Measurements from ENCODE around the gene NR2F1.

The NR2F1 gene

DNA sequence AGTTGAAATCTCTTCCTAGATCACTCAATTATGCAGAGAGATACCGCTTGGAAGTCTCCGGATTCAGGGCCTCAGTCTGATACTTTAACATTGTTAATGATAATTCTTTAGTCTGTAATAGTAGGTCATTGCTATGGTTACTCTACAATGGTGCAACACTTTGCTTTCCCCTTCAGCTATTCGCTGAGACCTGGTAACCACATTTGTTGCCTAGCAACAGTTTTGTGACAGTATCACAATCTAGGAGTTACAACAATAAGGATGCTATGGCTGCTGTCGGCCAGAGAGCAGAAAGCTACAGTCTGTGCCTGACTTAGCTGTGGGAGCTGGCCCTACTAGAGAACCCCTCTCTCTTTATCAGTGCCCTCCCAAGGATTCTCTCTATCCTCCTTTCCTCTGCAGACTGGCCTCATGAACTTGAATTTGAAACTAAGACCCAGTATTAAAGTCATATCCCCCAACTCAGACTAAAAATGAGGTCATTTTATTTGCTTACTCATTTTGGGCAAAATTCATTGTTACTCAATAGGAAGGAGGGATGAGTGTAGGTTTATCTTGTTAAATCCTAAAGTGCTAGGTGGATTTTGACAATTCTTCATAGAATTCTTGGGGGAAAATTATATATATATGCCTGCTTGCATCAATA is 39.3 kb downstream of the NR2F1 start:
- Histone ChIP-seq H3K4me2 (no peak overlapping the region), H4K20me1 (ENCODE audit: insufficient read depth) (no peaks in the 10 kb centered on the region), H3K27ac (no peak overlapping the region), H3K27me3 (ENCODE audit: insufficient read depth, low read depth) (no peaks in the 10 kb centered on the region), H3K4me3 (IDR thresholded peaks at IDR 0.05; ENCODE audit: insufficient read depth, low read depth, low read length) (no peak overlapping the region), H3K36me3 (ENCODE audit: insufficient read depth) (no peaks in the 10 kb centered on the region), H2AFZ (ENCODE audit: low read depth) (no peak overlapping the region), H3K79me2 (ENCODE audit: insufficient read depth, low read depth) (no peaks in the 10 kb centered on the region), H3K4me1 (ENCODE audit: low read depth, poor library complexity, severe bottlenecking) (peaks cover 18% of the 10 kb centered on the region), H3K9ac (no peak overlapping the region)
- TF ChIP-seq, protein P1, sequence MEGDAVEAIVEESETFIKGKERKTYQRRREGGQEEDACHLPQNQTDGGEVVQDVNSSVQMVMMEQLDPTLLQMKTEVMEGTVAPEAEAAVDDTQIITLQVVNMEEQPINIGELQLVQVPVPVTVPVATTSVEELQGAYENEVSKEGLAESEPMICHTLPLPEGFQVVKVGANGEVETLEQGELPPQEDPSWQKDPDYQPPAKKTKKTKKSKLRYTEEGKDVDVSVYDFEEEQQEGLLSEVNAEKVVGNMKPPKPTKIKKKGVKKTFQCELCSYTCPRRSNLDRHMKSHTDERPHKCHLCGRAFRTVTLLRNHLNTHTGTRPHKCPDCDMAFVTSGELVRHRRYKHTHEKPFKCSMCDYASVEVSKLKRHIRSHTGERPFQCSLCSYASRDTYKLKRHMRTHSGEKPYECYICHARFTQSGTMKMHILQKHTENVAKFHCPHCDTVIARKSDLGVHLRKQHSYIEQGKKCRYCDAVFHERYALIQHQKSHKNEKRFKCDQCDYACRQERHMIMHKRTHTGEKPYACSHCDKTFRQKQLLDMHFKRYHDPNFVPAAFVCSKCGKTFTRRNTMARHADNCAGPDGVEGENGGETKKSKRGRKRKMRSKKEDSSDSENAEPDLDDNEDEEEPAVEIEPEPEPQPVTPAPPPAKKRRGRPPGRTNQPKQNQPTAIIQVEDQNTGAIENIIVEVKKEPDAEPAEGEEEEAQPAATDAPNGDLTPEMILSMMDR (conservative IDR thresholded peaks at IDR 0.05; ENCODE audit: low read depth, low read length): no peak

DNA sequence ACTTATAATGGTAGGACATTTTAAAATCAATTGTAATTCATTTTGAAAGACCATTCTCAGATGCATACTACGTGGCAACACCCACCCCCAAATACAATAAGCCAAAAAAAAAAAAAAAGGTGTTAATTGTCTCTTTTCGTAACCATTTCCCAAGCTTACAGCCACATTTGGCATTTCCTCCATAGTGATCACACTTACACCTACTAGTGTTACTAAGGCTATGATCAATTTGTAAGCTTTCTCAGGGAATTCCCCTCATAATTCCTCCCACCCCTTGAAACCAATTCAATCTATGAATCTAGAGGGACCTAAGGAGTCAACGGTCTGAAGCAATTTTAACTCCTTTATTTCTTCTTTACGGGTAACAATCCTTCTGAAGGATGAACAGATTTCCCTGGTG is 40.1 kb downstream of the NR2F1 start:
- Histone ChIP-seq H3K4me2 (no peak overlapping the region), H3K27me3 (ENCODE audit: insufficient read depth, low read depth) (no peaks in the 10 kb centered on the region), H2AFZ (ENCODE audit: low read depth) (no peak overlapping the region), H3K4me3 (IDR thresholded peaks at IDR 0.05; ENCODE audit: insufficient read depth, low read depth, low read length) (no peak overlapping the region), H3K27ac (no peak overlapping the region), H3K36me3 (ENCODE audit: insufficient read depth) (no peaks in the 10 kb centered on the region), H3K4me1 (ENCODE audit: low read depth, poor library complexity, severe bottlenecking) (peaks cover 18% of the 10 kb centered on the region), H4K20me1 (ENCODE audit: insufficient read depth) (no peaks in the 10 kb centered on the region), H3K9ac (no peak overlapping the region), H3K79me2 (ENCODE audit: insufficient read depth, low read depth) (no peaks in the 10 kb centered on the region)
- TF ChIP-seq, protein P1 (conservative IDR thresholded peaks at IDR 0.05; ENCODE audit: low read depth, low read length): no peak

DNA sequence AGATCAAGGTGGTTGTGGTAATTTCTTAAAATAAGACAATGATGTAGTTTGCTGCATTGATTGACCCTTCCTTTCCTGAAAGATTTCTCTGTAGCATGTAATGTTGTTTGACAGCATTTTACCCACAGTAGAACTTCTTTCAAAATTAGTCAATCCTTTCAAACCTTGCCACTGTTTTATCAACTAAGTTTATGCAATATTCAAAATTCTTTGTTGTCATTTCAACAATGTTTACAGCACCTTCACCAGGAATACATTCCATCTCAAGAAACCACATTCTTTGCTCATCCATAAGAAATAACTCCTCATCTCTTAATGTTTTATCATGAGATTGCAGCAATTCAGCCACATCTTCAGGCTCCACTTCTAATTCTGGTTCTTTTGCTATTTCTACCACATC is 43.8 kb downstream of the NR2F1 start:
- no peak overlapping the region for H2AFZ ChIP-seq (ENCODE audit: low read depth)
- no peak overlapping the region for H3K9ac ChIP-seq
- TF ChIP-seq, protein P1 (conservative IDR thresholded peaks at IDR 0.05; ENCODE audit: low read depth, low read length): no peak
- H3K79me2 ChIP-seq (ENCODE audit: insufficient read depth, low read depth): no peaks in the 10 kb centered on the region
- no peaks in the 10 kb centered on the region for H3K36me3 ChIP-seq (ENCODE audit: insufficient read depth)
- peaks cover 3% of the 10 kb centered on the region for H3K4me1 ChIP-seq (ENCODE audit: low read depth, poor library complexity, severe bottlenecking)
- H3K27me3 ChIP-seq (ENCODE audit: insufficient read depth, low read depth): no peaks in the 10 kb centered on the region
- no peak overlapping the region for H3K27ac ChIP-seq
- H4K20me1 ChIP-seq (ENCODE audit: insufficient read depth): no peaks in the 10 kb centered on the region
- H3K4me3 ChIP-seq (IDR thresholded peaks at IDR 0.05; ENCODE audit: insufficient read depth, low read depth, low read length): no peak overlapping the region
- no peak overlapping the region for H3K4me2 ChIP-seq

DNA sequence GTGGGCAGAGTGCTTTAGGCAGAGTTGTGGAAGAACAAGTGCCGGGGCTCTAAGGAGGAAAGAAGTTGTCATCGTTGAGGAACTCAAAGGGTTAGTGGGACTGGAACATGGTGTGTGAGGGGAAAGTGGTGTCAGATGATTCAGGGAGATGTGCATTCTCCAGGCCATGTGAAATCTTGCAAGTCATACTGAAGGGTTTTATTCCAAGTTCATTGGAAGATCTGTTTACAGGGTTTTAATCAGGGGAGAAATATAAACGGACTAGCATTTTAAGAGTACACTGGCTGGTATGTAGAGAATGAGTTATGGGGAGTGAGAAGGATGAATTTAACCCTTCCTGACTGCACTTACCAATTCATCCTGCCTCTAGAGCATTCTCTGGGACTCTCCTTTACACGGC is 49.3 kb downstream of the NR2F1 start:
- H3K4me3 ChIP-seq (IDR thresholded peaks at IDR 0.05; ENCODE audit: insufficient read depth, low read depth, low read length): no peak overlapping the region
- no peak overlapping the region for H2AFZ ChIP-seq (ENCODE audit: low read depth)
- no peaks in the 10 kb centered on the region for H4K20me1 ChIP-seq (ENCODE audit: insufficient read depth)
- no peaks in the 10 kb centered on the region for H3K4me1 ChIP-seq (ENCODE audit: low read depth, poor library complexity, severe bottlenecking)
- H3K36me3 ChIP-seq (ENCODE audit: insufficient read depth): no peaks in the 10 kb centered on the region
- no peaks in the 10 kb centered on the region for H3K27me3 ChIP-seq (ENCODE audit: insufficient read depth, low read depth)
- H3K27ac ChIP-seq: no peak overlapping the region
- TF ChIP-seq, protein P1 (conservative IDR thresholded peaks at IDR 0.05; ENCODE audit: low read depth, low read length): no peak
- no peak overlapping the region for H3K9ac ChIP-seq
- H3K79me2 ChIP-seq (ENCODE audit: insufficient read depth, low read depth): no peaks in the 10 kb centered on the region
- no peak overlapping the region for H3K4me2 ChIP-seq
